Measurements from ENCODE around the gene FCRL4. TPM values are rescaled to one million over a fixed set of nuclear protein-coding genes. Genes with fewer than 3 reads are reported as not detected.

The FCRL4 gene
- total RNA-seq, 1 experiment from 2014 or later = not detected

DNA sequence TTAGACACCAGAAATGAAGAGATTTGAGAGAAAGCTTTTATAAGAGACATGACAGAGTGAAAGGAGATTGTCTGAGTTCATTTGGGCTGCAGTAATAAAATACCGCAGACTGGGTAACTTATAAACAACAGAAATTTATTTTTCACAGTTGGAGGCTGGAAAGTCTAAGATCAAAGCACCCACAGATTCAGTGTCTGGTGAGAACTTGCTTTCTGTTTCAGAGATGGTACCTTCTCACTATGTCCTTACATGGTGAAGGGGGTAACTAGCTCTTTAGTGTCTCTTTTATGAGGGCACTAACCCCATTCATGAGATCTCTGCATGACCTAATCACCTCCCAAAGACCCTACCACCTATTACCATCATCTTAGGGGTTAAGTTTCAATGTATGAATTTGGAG is 30.9 kb upstream of the FCRL4 start (continued):
- TF ChIP-seq EMX1 (CRISPR knock-in tag; IDR thresholded peaks at IDR 0.05) = no peak

- ATAC-seq (peak; percentile 99), DNase-seq (ENCODE audit: low spot score) (peak; percentile 70)
- H3K9me3 Mint-ChIP-seq = peaks cover 4% of the 10 kb centered on the region; the same call in 1 of the 2 replicates
- ChIA-PET POLR2A (no interaction called here), CTCF (interaction anchor here (2.2 to 2.3 kb wide), 2 partner anchors 46 to 65 kb away, joined by 9 to 10 read pairs; no protein-coding TSS in a partner anchor)
- H3K27ac Mint-ChIP-seq = no peak overlapping the region
- no peaks in the 10 kb centered on the region; the same call in 1 of the 2 replicates for H3K27me3 Mint-ChIP-seq (ENCODE audit: low read depth)
- TF ChIP-seq, protein P1, sequence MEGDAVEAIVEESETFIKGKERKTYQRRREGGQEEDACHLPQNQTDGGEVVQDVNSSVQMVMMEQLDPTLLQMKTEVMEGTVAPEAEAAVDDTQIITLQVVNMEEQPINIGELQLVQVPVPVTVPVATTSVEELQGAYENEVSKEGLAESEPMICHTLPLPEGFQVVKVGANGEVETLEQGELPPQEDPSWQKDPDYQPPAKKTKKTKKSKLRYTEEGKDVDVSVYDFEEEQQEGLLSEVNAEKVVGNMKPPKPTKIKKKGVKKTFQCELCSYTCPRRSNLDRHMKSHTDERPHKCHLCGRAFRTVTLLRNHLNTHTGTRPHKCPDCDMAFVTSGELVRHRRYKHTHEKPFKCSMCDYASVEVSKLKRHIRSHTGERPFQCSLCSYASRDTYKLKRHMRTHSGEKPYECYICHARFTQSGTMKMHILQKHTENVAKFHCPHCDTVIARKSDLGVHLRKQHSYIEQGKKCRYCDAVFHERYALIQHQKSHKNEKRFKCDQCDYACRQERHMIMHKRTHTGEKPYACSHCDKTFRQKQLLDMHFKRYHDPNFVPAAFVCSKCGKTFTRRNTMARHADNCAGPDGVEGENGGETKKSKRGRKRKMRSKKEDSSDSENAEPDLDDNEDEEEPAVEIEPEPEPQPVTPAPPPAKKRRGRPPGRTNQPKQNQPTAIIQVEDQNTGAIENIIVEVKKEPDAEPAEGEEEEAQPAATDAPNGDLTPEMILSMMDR (IDR thresholded peaks at IDR 0.05) = peak; percentile 70
- no peak for TF ChIP-seq TP53 (CRISPR knock-in tag; IDR thresholded peaks at IDR 0.05)
- peaks cover 7% of the 10 kb centered on the region; the same call in 1 of the 2 replicates for H3K4me1 Mint-ChIP-seq
- no peak overlapping the region for H3K4me3 Mint-ChIP-seq
- no peaks in the 10 kb centered on the region for H3K36me3 Mint-ChIP-seq
Measured at GRCh38 chr1:157626099-157626498, 28.2 kb upstream of the FCRL4 start.

DNA sequence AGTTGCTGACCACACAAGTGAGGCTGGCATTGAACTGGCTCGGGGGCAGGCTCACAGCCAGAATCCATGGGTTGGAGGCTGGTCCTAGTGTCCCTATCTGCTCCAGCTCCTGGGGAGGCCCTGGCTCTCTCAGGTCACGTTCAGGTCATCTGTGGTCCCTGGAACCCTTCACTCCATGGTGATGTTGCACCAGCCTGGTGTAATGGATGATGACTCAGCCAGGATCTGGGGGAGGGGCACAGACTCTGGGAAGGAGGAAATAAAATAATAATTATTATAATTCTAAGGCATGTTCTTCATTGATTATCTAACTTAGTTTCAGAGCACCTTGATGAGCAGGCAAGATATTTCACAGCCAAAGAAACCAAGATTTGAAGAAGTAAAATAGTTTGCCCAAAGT is 26.6 kb upstream of the FCRL4 start:
- TF ChIP-seq ELF4 (CRISPR knock-in tag; IDR thresholded peaks at IDR 0.05; ENCODE audit: low read depth) = no peak
- TF ChIP-seq CREM (CRISPR knock-in tag; IDR thresholded peaks at IDR 0.05) = no peak
- TF ChIP-seq SOX15 (CRISPR knock-in tag; IDR thresholded peaks at IDR 0.05) = no peak
- no peak for TF ChIP-seq ZNF121 (CRISPR knock-in tag; IDR thresholded peaks at IDR 0.05)
- TF ChIP-seq, protein P2, sequence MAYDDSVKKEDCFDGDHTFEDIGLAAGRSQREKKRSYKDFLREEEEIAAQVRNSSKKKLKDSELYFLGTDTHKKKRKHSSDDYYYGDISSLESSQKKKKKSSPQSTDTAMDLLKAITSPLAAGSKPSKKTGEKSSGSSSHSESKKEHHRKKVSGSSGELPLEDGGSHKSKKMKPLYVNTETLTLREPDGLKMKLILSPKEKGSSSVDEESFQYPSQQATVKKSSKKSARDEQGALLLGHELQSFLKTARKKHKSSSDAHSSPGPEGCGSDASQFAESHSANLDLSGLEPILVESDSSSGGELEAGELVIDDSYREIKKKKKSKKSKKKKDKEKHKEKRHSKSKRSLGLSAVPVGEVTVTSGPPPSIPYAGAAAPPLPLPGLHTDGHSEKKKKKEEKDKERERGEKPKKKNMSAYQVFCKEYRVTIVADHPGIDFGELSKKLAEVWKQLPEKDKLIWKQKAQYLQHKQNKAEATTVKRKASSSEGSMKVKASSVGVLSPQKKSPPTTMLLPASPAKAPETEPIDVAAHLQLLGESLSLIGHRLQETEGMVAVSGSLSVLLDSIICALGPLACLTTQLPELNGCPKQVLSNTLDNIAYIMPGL (CRISPR knock-in tag; IDR thresholded peaks at IDR 0.05) = no peak
- no peak for TF ChIP-seq USF2 (CRISPR knock-in tag; IDR thresholded peaks at IDR 0.05)
- TF ChIP-seq, protein P3, sequence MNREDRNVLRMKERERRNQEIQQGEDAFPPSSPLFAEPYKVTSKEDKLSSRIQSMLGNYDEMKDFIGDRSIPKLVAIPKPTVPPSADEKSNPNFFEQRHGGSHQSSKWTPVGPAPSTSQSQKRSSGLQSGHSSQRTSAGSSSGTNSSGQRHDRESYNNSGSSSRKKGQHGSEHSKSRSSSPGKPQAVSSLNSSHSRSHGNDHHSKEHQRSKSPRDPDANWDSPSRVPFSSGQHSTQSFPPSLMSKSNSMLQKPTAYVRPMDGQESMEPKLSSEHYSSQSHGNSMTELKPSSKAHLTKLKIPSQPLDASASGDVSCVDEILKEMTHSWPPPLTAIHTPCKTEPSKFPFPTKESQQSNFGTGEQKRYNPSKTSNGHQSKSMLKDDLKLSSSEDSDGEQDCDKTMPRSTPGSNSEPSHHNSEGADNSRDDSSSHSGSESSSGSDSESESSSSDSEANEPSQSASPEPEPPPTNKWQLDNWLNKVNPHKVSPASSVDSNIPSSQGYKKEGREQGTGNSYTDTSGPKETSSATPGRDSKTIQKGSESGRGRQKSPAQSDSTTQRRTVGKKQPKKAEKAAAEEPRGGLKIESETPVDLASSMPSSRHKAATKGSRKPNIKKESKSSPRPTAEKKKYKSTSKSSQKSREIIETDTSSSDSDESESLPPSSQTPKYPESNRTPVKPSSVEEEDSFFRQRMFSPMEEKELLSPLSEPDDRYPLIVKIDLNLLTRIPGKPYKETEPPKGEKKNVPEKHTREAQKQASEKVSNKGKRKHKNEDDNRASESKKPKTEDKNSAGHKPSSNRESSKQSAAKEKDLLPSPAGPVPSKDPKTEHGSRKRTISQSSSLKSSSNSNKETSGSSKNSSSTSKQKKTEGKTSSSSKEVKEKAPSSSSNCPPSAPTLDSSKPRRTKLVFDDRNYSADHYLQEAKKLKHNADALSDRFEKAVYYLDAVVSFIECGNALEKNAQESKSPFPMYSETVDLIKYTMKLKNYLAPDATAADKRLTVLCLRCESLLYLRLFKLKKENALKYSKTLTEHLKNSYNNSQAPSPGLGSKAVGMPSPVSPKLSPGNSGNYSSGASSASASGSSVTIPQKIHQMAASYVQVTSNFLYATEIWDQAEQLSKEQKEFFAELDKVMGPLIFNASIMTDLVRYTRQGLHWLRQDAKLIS (CRISPR knock-in tag; IDR thresholded peaks at IDR 0.05; ENCODE audit: borderline replicate concordance) = no peak
- no peak for TF ChIP-seq ZNF671 (CRISPR knock-in tag; IDR thresholded peaks at IDR 0.05)
- CTCF ChIA-PET = interaction anchor here (2.2 to 2.3 kb wide), 2 partner anchors 44 to 66 kb away, joined by 9 to 10 read pairs; no protein-coding TSS in a partner anchor
- H3K27ac Mint-ChIP-seq = no peak overlapping the region
- peaks cover 4% of the 10 kb centered on the region; the same call in 1 of the 2 replicates for H3K9me3 Mint-ChIP-seq
- POLR2A ChIA-PET = no interaction called here
- ATAC-seq (no peak), DNase-seq (ENCODE audit: low spot score) (no peak)
- H3K4me3 Mint-ChIP-seq = no peak overlapping the region
- H3K36me3 Mint-ChIP-seq = no peaks in the 10 kb centered on the region
- 0 out of 2 replicates have a peak, but pooled peaks cover 3% of the 10 kb centered on the region for H3K4me1 Mint-ChIP-seq
- no peaks in the 10 kb centered on the region; the same call in 1 of the 2 replicates for H3K27me3 Mint-ChIP-seq (ENCODE audit: low read depth)

DNA sequence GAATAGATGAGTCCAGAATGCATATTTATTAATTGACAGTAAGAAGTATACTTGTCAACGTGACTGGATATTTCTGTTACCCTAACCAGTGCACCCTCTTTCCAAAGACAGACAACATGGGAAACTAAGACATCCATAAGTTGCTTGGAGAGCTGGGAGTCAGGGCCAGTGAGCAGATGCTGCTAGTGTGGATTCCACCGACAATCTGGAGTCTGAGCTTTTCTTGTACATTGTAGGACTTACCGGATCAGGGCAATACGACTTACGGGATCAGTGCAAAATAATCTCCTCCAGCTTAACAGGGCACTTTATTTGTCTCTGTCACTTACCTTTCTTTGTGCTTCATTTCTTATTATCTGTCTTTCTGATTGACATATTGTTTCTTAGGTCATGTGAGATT is 24.6 kb upstream of the FCRL4 start:
- no peak overlapping the region for H3K4me3 Mint-ChIP-seq
- ATAC-seq = no peak
- H3K27me3 Mint-ChIP-seq (ENCODE audit: low read depth) = no peaks in the 10 kb centered on the region; the same call in 1 of the 2 replicates
- no peaks in the 10 kb centered on the region for H3K36me3 Mint-ChIP-seq
- H3K27ac Mint-ChIP-seq = no peak overlapping the region
- DNase-seq (ENCODE audit: low spot score) = no peak
- H3K4me1 Mint-ChIP-seq = 0 out of 2 replicates have a peak, but pooled peaks cover 3% of the 10 kb centered on the region
- ChIA-PET CTCF (interaction anchor here (1.2 kb wide), 1 partner anchor 326 kb away, joined by 3 read pairs; no protein-coding TSS in a partner anchor), POLR2A (no interaction called here)
- peaks cover 4% of the 10 kb centered on the region; the same call in 1 of the 2 replicates for H3K9me3 Mint-ChIP-seq
- TF ChIP-seq ZNF396 (CRISPR knock-in tag; IDR thresholded peaks at IDR 0.05; ENCODE audit: borderline replicate concordance) (no peak), STAT6 (CRISPR knock-in tag; conservative IDR thresholded peaks at IDR 0.05; ENCODE audit: low read depth) (no peak)
- TF ChIP-seq, protein P4, sequence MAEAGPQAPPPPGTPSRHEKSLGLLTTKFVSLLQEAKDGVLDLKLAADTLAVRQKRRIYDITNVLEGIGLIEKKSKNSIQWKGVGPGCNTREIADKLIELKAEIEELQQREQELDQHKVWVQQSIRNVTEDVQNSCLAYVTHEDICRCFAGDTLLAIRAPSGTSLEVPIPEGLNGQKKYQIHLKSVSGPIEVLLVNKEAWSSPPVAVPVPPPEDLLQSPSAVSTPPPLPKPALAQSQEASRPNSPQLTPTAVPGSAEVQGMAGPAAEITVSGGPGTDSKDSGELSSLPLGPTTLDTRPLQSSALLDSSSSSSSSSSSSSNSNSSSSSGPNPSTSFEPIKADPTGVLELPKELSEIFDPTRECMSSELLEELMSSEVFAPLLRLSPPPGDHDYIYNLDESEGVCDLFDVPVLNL (CRISPR knock-in tag; IDR thresholded peaks at IDR 0.05; ENCODE audit: borderline replicate concordance, low read depth) = no peak
- TF ChIP-seq, protein P5, sequence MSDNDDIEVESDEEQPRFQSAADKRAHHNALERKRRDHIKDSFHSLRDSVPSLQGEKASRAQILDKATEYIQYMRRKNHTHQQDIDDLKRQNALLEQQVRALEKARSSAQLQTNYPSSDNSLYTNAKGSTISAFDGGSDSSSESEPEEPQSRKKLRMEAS (CRISPR knock-in tag; IDR thresholded peaks at IDR 0.05) = no peak
